Loucy (cell line): Measurements from ENCODE around the gene ZNF385D.

Source experiments
- H2AFZ ChIP-seq: fragments of 200-600 bp; sonication (generic); 2 replicates; pipeline ENCODE4 v1.6.0; 2016; ENCODE audit warnings: antibody characterized with exemption, mild to moderate bottlenecking, low read length, moderate library complexity
- H3F3A ChIP-seq: fragments of 200-600 bp; 2 replicates; pipeline ENCODE4 v1.6.0; 2016; ENCODE audit warnings: antibody characterized with exemption, low read depth, mild to moderate bottlenecking
- H3K27me3 ChIP-seq: fragments of 200-600 bp; sonication (generic); 2 replicates; pipeline ENCODE4 v1.6.1; 2014; ENCODE audit warnings: low read length, mild to moderate bottlenecking; ENCODE audit not compliant: insufficient read depth, poor library complexity, severe bottlenecking
- H3K36me3 ChIP-seq: fragments of 200-600 bp; sonication (generic); 2 replicates; pipeline ENCODE4 v1.6.1; 2016; ENCODE audit warnings: low read length; ENCODE audit not compliant: insufficient read depth
- H3K4me1 ChIP-seq: fragments of 200-600 bp; sonication (generic); 2 replicates; pipeline ENCODE4 v1.5.1; 2014; ENCODE audit warnings: low read length, mild to moderate bottlenecking; ENCODE audit not compliant: insufficient read depth, poor library complexity, severe bottlenecking
- H3K4me2 ChIP-seq: fragments of 200-600 bp; sonication (generic); 2 replicates; pipeline ENCODE4 v1.6.0; 2014; ENCODE audit warnings: antibody characterized with exemption, low read length, low read depth, mild to moderate bottlenecking; ENCODE audit not compliant: poor library complexity, severe bottlenecking
- H3K4me3 ChIP-seq: fragments of 200-600 bp; sonication (generic); 2 replicates; pipeline ENCODE4 v1.5.1; 2014; ENCODE audit warnings: low read length, mild to moderate bottlenecking, mixed read lengths; ENCODE audit not compliant: poor library complexity, severe bottlenecking
- H3K79me2 ChIP-seq: fragments of 200-600 bp; sonication (generic); 2 replicates; pipeline ENCODE4 v1.6.1; 2014; ENCODE audit warnings: low read length; ENCODE audit not compliant: insufficient read depth
- H3K9ac ChIP-seq: fragments of 200-600 bp; sonication (generic); 2 replicates; pipeline ENCODE4 v1.6.0; 2014; ENCODE audit warnings: mild to moderate bottlenecking, low read depth, low read length, moderate library complexity; ENCODE audit not compliant: poor library complexity, severe bottlenecking
- H3K9me2 ChIP-seq: fragments of 200-600 bp; sonication (generic); replicated peaks from 2 replicates; pipeline ENCODE4 v1.6.1; 2016; ENCODE audit warnings: low read depth, low read length, mixed read lengths
- H3K9me3 ChIP-seq: fragments of 200-600 bp; sonication (generic); 2 replicates; pipeline ENCODE4 v1.6.1; 2014; ENCODE audit warnings: mild to moderate bottlenecking, antibody characterized with exemption, low read length, low read depth; ENCODE audit not compliant: insufficient read depth
- H4K20me1 ChIP-seq: fragments of 200-600 bp; sonication (generic); 2 replicates; pipeline ENCODE4 v1.6.0; 2014; ENCODE audit warnings: antibody characterized with exemption, low read length, mild to moderate bottlenecking; ENCODE audit not compliant: insufficient read depth, poor library complexity, severe bottlenecking
- CTCF ChIP-seq: fragments of 200-600 bp; sonication (generic); conservative IDR thresholded peaks from 2 replicates; pipeline ENCODE4 v1.5.1; 2014; ENCODE audit warnings: mild to moderate bottlenecking, antibody characterized with exemption, low read length
- EZH2phosphoT487 ChIP-seq: fragments of 200-600 bp; IDR thresholded peaks from 2 replicates; pipeline ENCODE4 v1.6.1; 2018; ENCODE audit warnings: antibody characterized with exemption, mild to moderate bottlenecking, moderate library complexity, borderline replicate concordance

ZNF385D gene

GRCh38 chr3:21786438-21786797 lies 35.4 kb upstream of the ZNF385D start:
- no peaks in the 10 kb centered on the region for H3K27me3 ChIP-seq
- TF ChIP-seq EZH2phosphoT487, result no peak
- no peak for TF ChIP-seq CTCF
- H3K9me3 ChIP-seq, result no peaks in the 10 kb centered on the region
- no peak overlapping the region for H2AFZ ChIP-seq
- H3K4me2 ChIP-seq, result no peak overlapping the region
- no peak overlapping the region for H3K4me3 ChIP-seq
- H3F3A ChIP-seq, result no peaks in the 10 kb centered on the region
- no peaks in the 10 kb centered on the region for H3K79me2 ChIP-seq
- H4K20me1 ChIP-seq, result no peaks in the 10 kb centered on the region
- H3K9me2 ChIP-seq, result no peaks in the 10 kb centered on the region
- no peak overlapping the region for H3K9ac ChIP-seq
- no peaks in the 10 kb centered on the region for H3K4me1 ChIP-seq
- H3K36me3 ChIP-seq, result no peaks in the 10 kb centered on the region

GRCh38 chr3:21785765-21786437 lies 34.9 kb upstream of the ZNF385D start:
- Histone ChIP-seq H2AFZ (no peak overlapping the region), H3K4me1 (no peaks in the 10 kb centered on the region), H3F3A (no peaks in the 10 kb centered on the region), H3K9me2 (no peaks in the 10 kb centered on the region), H4K20me1 (no peaks in the 10 kb centered on the region), H3K4me3 (no peak overlapping the region), H3K79me2 (no peaks in the 10 kb centered on the region), H3K9me3 (no peaks in the 10 kb centered on the region), H3K9ac (no peak overlapping the region), H3K36me3 (no peaks in the 10 kb centered on the region), H3K4me2 (no peak overlapping the region), H3K27me3 (no peaks in the 10 kb centered on the region)
- TF ChIP-seq EZH2phosphoT487 (no peak), CTCF (no peak)

GRCh38 chr3:21783839-21784238 lies 32.8 kb upstream of the ZNF385D start:
- Histone ChIP-seq H3K79me2 (no peaks in the 10 kb centered on the region), H3K9ac (no peak overlapping the region), H3K9me2 (no peaks in the 10 kb centered on the region), H4K20me1 (no peaks in the 10 kb centered on the region), H3K27me3 (no peaks in the 10 kb centered on the region), H3K4me3 (no peak overlapping the region), H3F3A (no peaks in the 10 kb centered on the region), H3K4me1 (no peaks in the 10 kb centered on the region), H2AFZ (no peak overlapping the region), H3K4me2 (no peak overlapping the region), H3K36me3 (no peaks in the 10 kb centered on the region), H3K9me3 (no peaks in the 10 kb centered on the region)
- no peak for TF ChIP-seq EZH2phosphoT487

- no peaks in the 10 kb centered on the region for H3F3A ChIP-seq
- no peak overlapping the region for H3K9ac ChIP-seq
- H3K27me3 ChIP-seq, result no peaks in the 10 kb centered on the region
- TF ChIP-seq EZH2phosphoT487 (no peak), CTCF (no peak)
- no peak overlapping the region for H3K4me2 ChIP-seq
- H4K20me1 ChIP-seq, result no peaks in the 10 kb centered on the region
- H3K36me3 ChIP-seq, result no peaks in the 10 kb centered on the region
- no peaks in the 10 kb centered on the region for H3K79me2 ChIP-seq
- no peak overlapping the region for H2AFZ ChIP-seq
- no peaks in the 10 kb centered on the region for H3K9me3 ChIP-seq
- no peak overlapping the region for H3K4me3 ChIP-seq
- H3K4me1 ChIP-seq, result no peaks in the 10 kb centered on the region
- H3K9me2 ChIP-seq, result no peaks in the 10 kb centered on the region
Measured at GRCh38 chr3:21781355-21781754, 30.3 kb upstream of the ZNF385D start.
